K562 (cell line): ENCODE results near the gene CD36. TPM values are rescaled to one million over a fixed set of nuclear protein-coding genes. Genes with fewer than 3 reads are reported as not detected.

Experiments
- ATAC-seq: fragments of 200-7000 bp; cut with Tn5 transposase; 3 replicates; pipeline ENCODE4 v1.9.1; 2020; ENCODE audit warnings: moderate library complexity
- BruUV-seq: library from RNA; stranded (reverse); fragments of 400-500 nt; replicated peaks from 2 replicates; lab custom pipeline; 2021; lab: Mats Ljungman, UMichigan
- CTCF ChIA-PET: fragments of 300-600 bp; formaldehyde crosslinking; extraction: SDS; loops from one replicate; lab custom pipeline; 2021; ENCODE audit warnings: low intra/inter-chr PET ratio; lab: Yijun Ruan, JAX
- POLR2A ChIA-PET: fragments of 300-600, 350-650 bp; sonication (Branson Sonifier 250); formaldehyde crosslinking; extraction: SDS; loops from one replicate; lab custom pipeline; 2021; ENCODE audit warnings: antibody characterized with exemption, inconsistent platforms; lab: Yijun Ruan, JAX
- DNase-seq, 4 experiments: peaks; one replicate each; pipeline versions ENCODE4 v3.0.0 to v3.0.0-alpha.2; 2011 to 2018; ENCODE audit warnings: low spot score in 3 of 4, mixed read lengths in 3 of 4; ENCODE audit errors: extremely low read depth in 1 of 4
- FAIRE-seq: peaks from 2 replicates; lab custom pipeline; 2011; peaks lifted over from hg19 to GRCh38; lab: Jason Lieb, UNC
- H2AFZ ChIP-seq: 2 replicates; pipeline ENCODE4 v1.6.0; 2011; ENCODE audit warnings: low read depth, low read length, control low read depth, inconsistent platforms
- H3K27ac ChIP-seq: fragments of 200-600 bp; 3 replicates; pipeline ENCODE4 v1.8.0; 2011; ENCODE audit warnings: low read depth, mild to moderate bottlenecking, control low read depth, inconsistent platforms, low read length, moderate library complexity, mixed read lengths; ENCODE audit errors: extremely low read depth
- H3K27me3 ChIP-seq, 2 experiments: fragments of 300-600 bp in 1 of 2; 2 replicates in 1 of 2; 3 replicates in 1 of 2; pipeline versions ENCODE4 v1.6.0 to v1.8.0; 2011; ENCODE audit warnings: inconsistent platforms in 2 of 2, low read length in 2 of 2, mild to moderate bottlenecking in 1 of 2, mixed read lengths in 1 of 2, moderate library complexity in 1 of 2; ENCODE audit not compliant: control insufficient read depth in 2 of 2, insufficient read depth in 2 of 2
- H3K36me3 ChIP-seq: fragments of 300-600 bp; 3 replicates; pipeline ENCODE4 v1.8.0; 2011; ENCODE audit warnings: mild to moderate bottlenecking, low read length, inconsistent platforms; ENCODE audit not compliant: control insufficient read depth, insufficient read depth
- H3K4me1 ChIP-seq, 2 experiments: fragments of 200-600 bp in 1 of 2; replicated peaks in 1 of 2; 2 replicates in 1 of 2; 3 replicates in 1 of 2; pipeline versions ENCODE4 v1.5.1 to v1.8.0; 2011; ENCODE audit warnings: inconsistent platforms in 2 of 2, low read length in 2 of 2, mild to moderate bottlenecking in 1 of 2, mixed read lengths in 1 of 2, moderate library complexity in 1 of 2; ENCODE audit not compliant: control insufficient read depth in 2 of 2, insufficient read depth in 2 of 2
- H3K4me2 ChIP-seq: 2 replicates; pipeline ENCODE4 v1.6.1; 2011; ENCODE audit warnings: low read length, control low read depth, inconsistent platforms, mixed read lengths; ENCODE audit not compliant: insufficient read depth
- H3K4me3 ChIP-seq: fragments of 200-600 bp; sonication (generic), shearing (Covaris generic); 2 replicates; pipeline ENCODE4 v1.5.1; 2016; ENCODE audit warnings: control low read depth, inconsistent platforms
- H3K79me2 ChIP-seq: fragments of 200-600 bp; 3 replicates; pipeline ENCODE4 v1.8.0; 2011; ENCODE audit warnings: low read length, inconsistent platforms; ENCODE audit not compliant: control insufficient read depth, insufficient read depth
- H3K9ac ChIP-seq, 2 experiments: 2 replicates each; pipeline versions ENCODE4 v1.6.0 to v1.6.1; 2011; ENCODE audit warnings: low read depth in 2 of 2, low read length in 2 of 2, control low read depth in 1 of 2, inconsistent platforms in 1 of 2, mild to moderate bottlenecking in 1 of 2, mixed read lengths in 1 of 2; ENCODE audit not compliant: insufficient read depth in 1 of 2
- H3K9me1 ChIP-seq: one replicate; pipeline ENCODE4 v1.6.0; 2011; ENCODE audit warnings: inconsistent platforms, mild to moderate bottlenecking, low read length, moderate library complexity; ENCODE audit not compliant: control insufficient read depth, insufficient read depth
- H3K9me3 ChIP-seq: replicated peaks from 2 replicates; pipeline ENCODE4 v1.5.1; 2011; ENCODE audit warnings: low read depth, low read length, inconsistent platforms; ENCODE audit not compliant: control insufficient read depth, insufficient read depth
- H4K20me1 ChIP-seq: replicated peaks from 2 replicates; pipeline ENCODE4 v1.6.1; 2011; ENCODE audit warnings: low read length, inconsistent platforms, mixed read lengths; ENCODE audit not compliant: control insufficient read depth, insufficient read depth
- E2F5 ChIP-seq: sonication (generic); formaldehyde crosslinking; IDR thresholded peaks from 2 replicates; pipeline ENCODE4 v1.8.0; 2022; ENCODE audit warnings: mild to moderate bottlenecking, missing genetic modification reagents
- HNRNPH1 ChIP-seq: fragments of 200-400 bp; formaldehyde crosslinking; optimal IDR thresholded peaks from 2 replicates; pipeline ENCODE3; 2017; ENCODE audit warnings: low read depth, mild to moderate bottlenecking, low read length, moderate library complexity
- HOXB6 ChIP-seq: fragments of 250-450 bp; sonication (Bioruptor Pico); IDR thresholded peaks from 2 replicates; pipeline ENCODE4 v1.5.1; 2022; ENCODE audit warnings: mild to moderate bottlenecking, borderline replicate concordance
- KDM4B ChIP-seq, 2 experiments: fragments of 450-650 bp in 1 of 2; sonication (generic) in 1 of 2; IDR thresholded peaks; 2 replicates each; pipeline ENCODE4 v1.6.1; 2016 to 2017; ENCODE audit warnings: borderline replicate concordance in 2 of 2, antibody characterized with exemption in 1 of 2, low read depth in 1 of 2, mild to moderate bottlenecking in 1 of 2
- NCOA6 ChIP-seq: fragments of 450-650 bp; IDR thresholded peaks from 2 replicates; pipeline ENCODE4 v1.6.1; 2017; ENCODE audit warnings: mild to moderate bottlenecking
- NFATC3 ChIP-seq: fragments of 450-650 bp; IDR thresholded peaks from 2 replicates; pipeline ENCODE4 v1.6.1; 2017; ENCODE audit warnings: mild to moderate bottlenecking
- TEAD1 ChIP-seq, 2 experiments: fragments of 450-650 bp in 1 of 2; sonication (generic) in 1 of 2; formaldehyde crosslinking; IDR thresholded peaks; 2 replicates each; pipeline versions ENCODE4 v1.4.0 to v1.8.0; 2020 to 2022; ENCODE audit warnings: mild to moderate bottlenecking in 2 of 2, missing genetic modification reagents in 1 of 2
- ZBTB9 ChIP-seq: fragments of 450-650 bp; formaldehyde crosslinking; IDR thresholded peaks from 2 replicates; pipeline ENCODE4 v1.4.0; 2020; ENCODE audit warnings: mild to moderate bottlenecking, moderate library complexity
- ZNF212 ChIP-seq: fragments of 450-650 bp; formaldehyde crosslinking; IDR thresholded peaks from 2 replicates; pipeline ENCODE4 v1.4.0; 2020; ENCODE audit warnings: mild to moderate bottlenecking
- ZNF512 ChIP-seq: IDR thresholded peaks from 2 replicates; pipeline ENCODE4 v1.6.1; 2016; ENCODE audit warnings: missing genetic modification characterization, missing compliant biosample characterization
- ZNF561 ChIP-seq: fragments of 450-650 bp; formaldehyde crosslinking; conservative IDR thresholded peaks from 2 replicates; pipeline ENCODE4 v1.4.0; 2020; ENCODE audit warnings: mild to moderate bottlenecking, moderate library complexity
- ZNF830 ChIP-seq: fragments of 250-450 bp; sonication (Bioruptor Pico); IDR thresholded peaks from 2 replicates; pipeline ENCODE4 v1.5.0; 2021; ENCODE audit warnings: mild to moderate bottlenecking
- WGBS: fragments of 100-300 bp; shearing (Covaris generic); methylation state at CpG from one replicate; pipeline ENCODE4 v1.1.6; 2016; ENCODE audit warnings: low coverage, mixed read lengths; ENCODE audit not compliant: insufficient coverage; ENCODE audit errors: missing lambda C conversion rate; 5-methylcytosine and 5-hydroxymethylcytosine counted together
- in situ Hi-C: fragments of 300-500 bp; cut with MboI; formaldehyde crosslinking; loops from 4 replicates; pipeline ENCODE4 v1.15.0; 2018; ENCODE audit warnings: inconsistent platforms, mixed read lengths
- intact Hi-C: fragments of 100-400 bp; cut with micrococcal nuclease; formaldehyde crosslinking; loops from 2 replicates; pipeline ENCODE4 v1.14.2; 2022
- polyA plus RNA-seq, 8 experiments: library from polyadenylated mRNA; depleted of rRNA in 4 of 8; stranded (reverse) in 5 of 8; unstranded in 3 of 8; fragments of >200 nt; fragmentation: Nextera tagmentation in 2 of 8; fragmentation: Illumina TruSeq in 1 of 8; extraction: Ambion mirVana in 2 of 8; extraction: Trizol in 1 of 8; gene quantifications; 2 replicates each; pipeline versions ENCODE4 v1.2.1 to v1.2.3, GENCODE V29; 2011 to 2014; ENCODE audit warnings: inconsistent platforms in 1 of 8, missing spikeins in 1 of 8
- total RNA-seq, 7 experiments: library from RNA; depleted of rRNA in 6 of 7; stranded (reverse); fragments of >200 nt in 6 of 7; fragmentation: Illumina TruSeq in 2 of 7; extraction: Trizol in 2 of 7; gene quantifications; 2 replicates each; pipeline versions ENCODE4 v1.2.1 to v1.2.3, GENCODE V29; 2011 to 2021; ENCODE audit warnings: low replicate concordance in 1 of 7

The CD36 gene
- total and polyA plus RNA-seq, 9 of the 15 experiments (the other 6 are each of a cell fraction or from before 2014, with no cell fraction given) = 0.09 to 4.0 (median 0.42) TPM

- no peak for TF ChIP-seq HNRNPH1
These were observed 2.4 kb upstream of the CD36 start (continued) for GRCh38 chr7:80635998-80636397.

- WGBS = 0% methylated on average over 1 of the region's 1 CpG
- Histone ChIP-seq H3K9me3 (no peaks in the 10 kb centered on the region; the same call in none of the 2 replicates), H3K36me3 (no peaks in the 10 kb centered on the region), H3K9ac (no peak overlapping the region), H2AFZ (no peak overlapping the region), H3K4me1 (no peaks in the 10 kb centered on the region), H4K20me1 (no peaks in the 10 kb centered on the region), H3K4me2 (no peak overlapping the region), H3K9me1 (no peaks in the 10 kb centered on the region), H3K27me3 (no peaks in the 10 kb centered on the region), H3K79me2 (no peaks in the 10 kb centered on the region), H3K27ac (no peak overlapping the region), H3K4me3 (no peak overlapping the region)
- TF ChIP-seq ZNF830 (CRISPR knock-in tag) = no peak
- TF ChIP-seq NFATC3 = no peak
- TF ChIP-seq ZBTB9 (CRISPR knock-in tag) = no peak
- no peak for TF ChIP-seq NCOA6
- TF ChIP-seq TEAD1 (CRISPR knock-in tag; IDR thresholded peaks at IDR 0.05) = no peak
- no peak for TF ChIP-seq ZNF212 (CRISPR knock-in tag)
- TF ChIP-seq KDM4B (IDR thresholded peaks at IDR 0.05; ENCODE audit: borderline replicate concordance in 2 of 2, low read depth in 1 of 2) = no peak
- TF ChIP-seq E2F5 (CRISPR knock-in tag) = no peak
- no peak for TF ChIP-seq HOXB6
- no peak for TF ChIP-seq ZNF561 (CRISPR knock-in tag)
- no peak for TF ChIP-seq ZNF512 (tag)
- in situ Hi-C loops = no loop called here
- intact Hi-C loops = no loop called here
- DNase-seq = no peak
- ATAC-seq = no peak
- no TSS peak for BruUV-seq
- no peak for FAIRE-seq
- ChIA-PET POLR2A (no interaction called here), CTCF (no interaction called here)
These were observed 1.7 kb upstream of the CD36 start for GRCh38 chr7:80636709-80637108.
